Gastroesophageal sphincter (tissue), 3 donors: ENCODE data around the gene CLDN12.

Source experiments
- POLR2A ChIP-seq, 2 donors: fragments of 450-650 bp; IDR thresholded peaks; one replicate each; pipeline ENCODE4 v1.6.1; 2017; ENCODE audit warnings: antibody characterized with exemption in 2 of 2, mild to moderate bottlenecking in 2 of 2, moderate library complexity in 1 of 2
- POLR2AphosphoS5 ChIP-seq: sonication (generic); formaldehyde crosslinking; IDR thresholded peaks from one replicate; pipeline ENCODE4 v1.6.1; 2017; ENCODE audit warnings: antibody characterized with exemption
- TF ChIP-seq, protein P1 (sequence below), 4 experiments: fragments of 200-600 bp in 2 of 4; fragments of 450-650 bp in 2 of 4; sonication (generic) in 1 of 4; IDR thresholded peaks; one replicate each; pipeline ENCODE4 v1.5.1; 2017 to 2019; ENCODE audit warnings: antibody characterized with exemption in 4 of 4, mild to moderate bottlenecking in 2 of 4, moderate library complexity in 2 of 4

DNA sequence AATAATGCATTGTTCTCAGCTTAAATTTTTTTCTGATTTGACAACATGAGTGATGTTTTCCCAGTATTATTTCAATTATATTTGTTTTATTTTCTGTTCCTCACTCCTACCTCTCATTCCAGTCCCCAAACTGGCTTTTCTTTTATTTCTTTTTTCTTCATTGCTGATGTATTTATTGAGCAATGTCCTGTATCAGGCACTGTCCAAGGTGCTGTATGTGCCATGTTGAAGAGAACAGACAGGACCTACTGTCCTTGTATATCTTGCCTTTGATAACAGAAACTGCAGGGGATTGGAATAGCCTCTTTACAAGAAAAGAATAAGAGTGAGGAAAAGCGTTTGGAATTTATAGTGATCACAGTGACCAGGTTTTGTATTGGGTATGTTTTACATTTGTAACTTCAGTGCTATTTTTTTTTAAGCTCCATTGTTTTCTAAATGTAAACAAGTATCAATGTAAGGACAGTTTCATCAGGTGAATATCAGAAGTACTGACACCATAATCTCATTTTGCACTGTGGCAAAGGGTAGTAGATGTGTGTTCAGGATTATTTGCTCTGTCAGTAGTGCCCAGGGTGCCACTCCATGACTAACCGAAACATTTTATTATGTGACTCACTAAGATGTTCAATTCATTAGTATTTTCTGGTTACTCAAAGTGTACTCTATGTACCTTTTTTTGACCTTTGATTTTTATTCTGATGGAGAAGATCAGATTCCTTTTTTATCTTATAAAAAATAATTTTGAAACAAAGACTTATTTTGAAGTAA is 15.6 kb upstream of the CLDN12 start:
- TF ChIP-seq POLR2A (IDR thresholded peaks at IDR 0.05): no peak
- no peak for TF ChIP-seq POLR2AphosphoS5
- TF ChIP-seq, protein P1, sequence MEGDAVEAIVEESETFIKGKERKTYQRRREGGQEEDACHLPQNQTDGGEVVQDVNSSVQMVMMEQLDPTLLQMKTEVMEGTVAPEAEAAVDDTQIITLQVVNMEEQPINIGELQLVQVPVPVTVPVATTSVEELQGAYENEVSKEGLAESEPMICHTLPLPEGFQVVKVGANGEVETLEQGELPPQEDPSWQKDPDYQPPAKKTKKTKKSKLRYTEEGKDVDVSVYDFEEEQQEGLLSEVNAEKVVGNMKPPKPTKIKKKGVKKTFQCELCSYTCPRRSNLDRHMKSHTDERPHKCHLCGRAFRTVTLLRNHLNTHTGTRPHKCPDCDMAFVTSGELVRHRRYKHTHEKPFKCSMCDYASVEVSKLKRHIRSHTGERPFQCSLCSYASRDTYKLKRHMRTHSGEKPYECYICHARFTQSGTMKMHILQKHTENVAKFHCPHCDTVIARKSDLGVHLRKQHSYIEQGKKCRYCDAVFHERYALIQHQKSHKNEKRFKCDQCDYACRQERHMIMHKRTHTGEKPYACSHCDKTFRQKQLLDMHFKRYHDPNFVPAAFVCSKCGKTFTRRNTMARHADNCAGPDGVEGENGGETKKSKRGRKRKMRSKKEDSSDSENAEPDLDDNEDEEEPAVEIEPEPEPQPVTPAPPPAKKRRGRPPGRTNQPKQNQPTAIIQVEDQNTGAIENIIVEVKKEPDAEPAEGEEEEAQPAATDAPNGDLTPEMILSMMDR (IDR thresholded peaks at IDR 0.05): no peak
